Lung microvascular endothelial cell (primary cell): Measurements from ENCODE around the gene TNFRSF6B. TPM values are rescaled to one million over a fixed set of nuclear protein-coding genes. Genes with fewer than 3 reads are reported as not detected.

Experiments used
- DNase-seq, 2 donors: peaks; one replicate each; pipeline versions ENCODE4 v3.0.0 to v3.0.0-alpha.2; 2010; ENCODE audit warnings: low read depth in 2 of 2
- total RNA-seq: library from RNA; depleted of rRNA; stranded (reverse); fragments of >200 nt; gene quantifications from 2 replicates; pipeline ENCODE4 v1.2.1, GENCODE V29; 2014

Gene TNFRSF6B
- total RNA-seq, 1 donor from 2014 or later: 3.2 TPM

- no peak for DNase-seq
Observed at GRCh38 chr20:63736893-63737694, 40.6 kb downstream of the TNFRSF6B start.

- no peak for DNase-seq
Observed at GRCh38 chr20:63737695-63737944, 41.2 kb downstream of the TNFRSF6B start.

GRCh38 chr20:63737945-63738686 lies 41.7 kb downstream of the TNFRSF6B start:
- peak in 1 of 2 donors; percentile 2 for DNase-seq

- peak; percentile 36 to 52 for DNase-seq
Observed at GRCh38 chr20:63738687-63739129, 42.3 kb downstream of the TNFRSF6B start.

GRCh38 chr20:63739130-63740069 lies 42.9 kb downstream of the TNFRSF6B start, which contains the start of gene SLC2A4RG:
Gene SLC2A4RG (plus strand): TSS chr20:63739776. CDS start chr20:63739913, 137 bp downstream.
- peak; percentile 72 to 82 for DNase-seq

- peak; percentile 13 to 29 for DNase-seq
Observed at GRCh38 chr20:63740070-63740626, 43.7 kb downstream of the TNFRSF6B start.

GRCh38 chr20:63740627-63741353 lies 44.3 kb downstream of the TNFRSF6B start:
- DNase-seq: peak; percentile 84 to 93

- no peak for DNase-seq
Observed at GRCh38 chr20:63741354-63741675, 44.9 kb downstream of the TNFRSF6B start.

- DNase-seq: no peak
Observed at GRCh38 chr20:63741676-63742380, 45.4 kb downstream of the TNFRSF6B start.

GRCh38 chr20:63742381-63743024 lies 46.1 kb downstream of the TNFRSF6B start:
- no peak for DNase-seq

GRCh38 chr20:63743210-63743970 lies 46.9 kb downstream of the TNFRSF6B start:
- no peak for DNase-seq

GRCh38 chr20:63744158-63744557 lies 47.7 kb downstream of the TNFRSF6B start:
- DNase-seq: no peak

- no peak for DNase-seq
Observed at GRCh38 chr20:63744574-63745423, 48.3 kb downstream of the TNFRSF6B start.

GRCh38 chr20:63745424-63745805 lies 49.0 kb downstream of the TNFRSF6B start:
- DNase-seq: no peak

GRCh38 chr20:63745961-63746731 lies 49.7 kb downstream of the TNFRSF6B start:
- DNase-seq: no peak

GRCh38 chr20:63746751-63747315 lies 50.4 kb downstream of the TNFRSF6B start:
- DNase-seq: no peak

- DNase-seq: no peak
Observed at GRCh38 chr20:63747622-63748069, 51.2 kb downstream of the TNFRSF6B start.
